Measurements from ENCODE around the gene FJX1.

GRCh38 chr11:35619855-35620640 is 1.8 kb downstream of the FJX1 start:
- TF ChIP-seq EZH2 (IDR thresholded peaks at IDR 0.05; ENCODE audit: low read depth, unreplicated experiment), result peak; percentile 23
- TF ChIP-seq EZH2phosphoT487 (IDR thresholded peaks at IDR 0.05; ENCODE audit: unreplicated experiment), result no peak
- 0 out of 4 replicates have a peak, but pooled peaks of 1 of the 2 experiments have one; percentile 3 for TF ChIP-seq CTCF (conservative IDR thresholded peaks at IDR 0.05; ENCODE audit: low read depth in 2 of 2)
- 0 out of 2 replicates have a peak, but pooled peaks have one; percentile 13 for TF ChIP-seq POLR2AphosphoS5 (IDR thresholded peaks at IDR 0.05; ENCODE audit: low read depth)
- no peak for TF ChIP-seq REST (IDR thresholded peaks at IDR 0.05; ENCODE audit: unreplicated experiment)
- TF ChIP-seq ZNF331 (CRISPR knock-in tag; IDR thresholded peaks at IDR 0.05; ENCODE audit: low read depth), result no peak
- no peak for TF ChIP-seq CREB1 (CRISPR knock-in tag; IDR thresholded peaks at IDR 0.05; ENCODE audit: low read depth)
- no peak for TF ChIP-seq NANOG (IDR thresholded peaks at IDR 0.05; ENCODE audit: borderline replicate concordance)
- TF ChIP-seq STAT1 (IDR thresholded peaks at IDR 0.05; ENCODE audit: unreplicated experiment), result no peak

Data from GM23338 (cell line).